HG03103 (cell line): ENCODE measurements around the gene PCBP3.

Experiments
- ATAC-seq: cut with Tn5 transposase; IDR thresholded peaks from one replicate; pipeline ENCODE4 v1.9.1; 2021; ENCODE audit warnings: low read depth; ENCODE audit not compliant: unreplicated experiment

The PCBP3 gene

DNA sequence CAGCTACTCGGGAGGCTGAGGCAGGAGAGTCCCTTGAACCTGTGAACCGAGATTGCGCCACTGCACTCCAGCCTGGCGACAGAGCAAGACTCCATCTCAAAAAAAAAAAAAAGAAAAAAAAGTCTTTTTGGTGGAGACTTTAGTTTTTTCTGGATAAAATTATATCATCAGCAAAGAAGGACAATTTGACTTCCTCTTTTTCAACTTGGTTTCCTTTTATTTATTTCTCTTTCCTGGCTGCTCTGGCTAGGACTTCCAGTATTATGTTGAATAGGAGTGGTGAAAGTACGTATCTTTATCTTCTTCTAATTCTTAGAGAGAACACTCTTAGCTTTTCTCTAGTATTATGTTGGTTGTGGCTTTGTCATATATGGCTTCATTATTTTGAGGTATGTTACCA is 130.8 kb downstream of the PCBP3 start:
- no peak for ATAC-seq

DNA sequence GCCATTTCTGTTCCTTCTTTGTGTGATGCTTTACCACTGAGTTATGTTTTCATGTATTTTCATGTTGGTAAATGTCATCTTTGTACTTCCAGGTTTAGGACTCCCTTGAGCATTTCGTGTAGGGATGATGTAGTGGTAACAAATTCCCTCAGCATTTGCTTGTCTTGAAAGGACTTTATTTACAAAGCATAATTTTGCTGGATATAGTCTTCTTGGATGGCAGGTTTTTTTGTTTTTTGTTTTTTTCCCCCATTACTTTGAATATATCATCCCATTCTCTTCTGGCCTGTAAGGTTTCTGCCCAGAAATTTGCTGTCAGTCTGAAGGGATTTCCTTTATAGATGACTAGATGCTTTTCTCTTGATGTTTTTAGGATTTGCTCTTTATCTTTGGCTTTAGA is 133.4 kb downstream of the PCBP3 start:
- ATAC-seq, result no peak

DNA sequence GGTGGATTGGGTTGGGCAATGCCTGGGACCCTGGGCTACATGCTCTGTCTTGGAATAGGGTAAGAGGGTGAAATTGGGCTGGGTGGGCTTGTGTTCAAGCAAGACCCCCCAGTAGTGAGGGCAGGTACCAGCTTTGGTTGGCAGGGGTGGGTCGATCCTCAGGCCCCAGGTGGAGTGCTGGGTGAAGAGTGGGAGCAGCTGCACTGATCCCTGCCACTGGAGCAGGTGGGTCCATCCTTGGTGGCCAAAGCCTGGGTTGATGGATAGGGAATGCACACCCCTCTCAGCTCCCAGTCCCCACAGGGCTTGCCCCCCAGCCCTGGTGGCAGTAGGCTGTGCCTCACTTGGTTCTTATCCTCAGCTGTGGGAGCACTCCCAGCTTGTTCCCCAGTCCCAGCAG is 135.2 kb downstream of the PCBP3 start:
- no peak for ATAC-seq

DNA sequence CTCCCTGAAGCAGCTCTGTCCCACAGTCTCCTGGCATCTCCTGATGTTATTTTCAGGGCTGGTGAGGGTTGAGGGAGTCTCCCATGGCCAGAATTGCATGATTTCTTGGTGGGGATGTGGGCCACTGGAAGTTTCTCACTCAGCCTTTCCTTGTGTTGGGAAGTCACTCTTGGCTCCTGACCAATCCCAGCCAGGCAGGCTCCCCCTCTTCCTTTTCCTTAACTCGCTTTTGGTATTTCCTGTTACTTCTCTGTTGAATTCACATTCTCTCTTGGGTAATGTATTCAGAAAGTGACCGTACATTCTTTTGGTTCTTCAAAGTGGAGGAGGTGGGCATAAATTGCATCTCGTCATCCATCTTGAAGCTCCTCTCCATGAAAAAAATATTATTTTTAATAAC is 135.7 kb downstream of the PCBP3 start:
- ATAC-seq, result no peak

DNA sequence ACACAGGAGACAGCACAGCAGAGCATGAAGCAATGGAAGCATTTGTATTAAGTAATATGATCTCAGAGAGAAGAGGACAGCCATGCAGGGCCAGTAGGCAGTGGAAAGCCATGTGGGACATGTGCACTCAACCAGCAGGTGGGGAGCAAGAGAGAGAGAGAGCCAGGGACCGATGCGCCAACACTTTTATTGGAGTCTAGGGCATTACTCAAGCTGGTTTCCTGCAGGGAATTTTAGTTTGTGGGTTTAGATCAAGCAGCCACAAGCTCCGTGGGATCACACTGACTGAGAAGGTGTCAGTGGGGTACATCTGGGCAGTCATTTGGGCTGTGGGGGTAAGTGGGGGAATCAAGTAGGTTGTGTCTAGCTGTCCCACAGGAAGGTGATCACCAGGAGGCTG is 137.1 kb downstream of the PCBP3 start:
- no peak for ATAC-seq

DNA sequence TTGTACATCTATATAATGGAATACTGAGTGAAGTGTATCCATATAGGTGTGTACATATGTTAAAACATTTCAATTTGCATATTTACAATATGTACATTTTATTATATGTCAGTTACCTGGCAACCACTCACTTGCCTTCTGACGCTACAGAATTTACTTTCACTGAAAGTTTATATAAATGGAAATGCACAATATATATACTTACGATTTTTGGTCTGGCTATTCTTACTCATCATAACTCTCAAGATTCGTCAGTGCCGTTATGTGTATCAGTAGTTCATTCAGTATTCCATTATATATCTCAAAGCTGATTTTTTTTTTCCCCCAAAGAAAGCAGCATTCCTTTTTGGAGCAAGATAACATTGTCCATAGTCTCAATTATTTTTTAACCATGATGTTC is 138.2 kb downstream of the PCBP3 start:
- ATAC-seq, result no peak

DNA sequence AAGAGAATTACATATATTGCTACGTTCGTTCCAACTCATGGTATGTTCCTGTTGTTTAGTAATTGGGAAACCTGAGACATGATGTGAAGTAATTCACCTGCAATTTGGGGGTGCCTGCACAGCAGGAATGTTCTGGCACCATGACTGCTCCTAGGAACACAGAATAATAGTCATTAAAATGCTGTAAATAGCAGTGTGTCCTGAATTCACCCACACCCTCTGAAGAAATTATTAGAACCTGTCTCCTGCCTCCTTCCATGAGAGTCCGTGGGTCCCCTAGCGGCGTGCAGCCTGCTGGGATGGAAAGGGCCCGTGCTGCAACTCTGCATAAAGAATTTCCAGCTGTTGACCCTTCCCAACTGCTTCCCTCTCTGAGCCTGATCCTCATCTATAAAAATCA is 143.1 kb downstream of the PCBP3 start:
- ATAC-seq, result no peak

DNA sequence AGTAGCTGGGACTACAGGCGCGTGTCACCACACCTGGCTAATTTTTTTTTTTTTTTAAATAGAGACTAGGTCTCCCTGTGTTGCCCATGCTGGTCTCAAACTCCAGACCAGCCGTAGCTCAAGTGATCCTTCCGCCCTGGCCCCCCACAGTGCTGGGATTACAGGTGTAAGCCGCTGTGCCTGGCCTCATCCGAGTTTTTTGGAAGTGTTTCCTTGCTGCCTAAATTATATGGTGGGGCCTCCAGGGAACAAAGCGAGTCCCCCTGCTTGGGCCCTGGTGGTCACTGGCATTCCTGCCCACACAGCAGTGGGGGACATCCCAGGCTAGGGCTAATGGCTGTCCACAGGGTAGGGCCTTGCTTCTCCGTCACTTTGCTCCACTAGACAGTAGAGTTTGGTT is 143.8 kb downstream of the PCBP3 start:
- ATAC-seq, result no peak

DNA sequence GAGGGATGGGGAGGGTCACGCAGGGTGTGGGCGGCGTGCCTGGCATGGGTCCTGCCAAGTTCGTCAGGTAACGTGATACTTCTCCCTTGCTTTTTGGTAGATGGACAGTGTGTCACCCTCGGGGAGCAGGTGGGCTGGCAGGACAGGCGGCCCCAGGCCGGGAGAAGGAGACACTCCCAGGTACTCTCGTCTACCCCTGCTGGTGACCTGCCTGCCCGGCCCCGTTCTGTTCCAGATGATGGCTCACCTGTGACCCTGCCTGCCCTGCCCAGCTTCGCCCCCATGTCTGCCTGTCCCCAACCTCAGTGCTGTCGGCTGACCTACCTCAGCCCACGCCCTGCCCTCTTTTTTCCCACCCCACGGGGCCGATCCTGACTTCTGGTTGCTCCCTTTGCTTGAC is 144.7 kb downstream of the PCBP3 start:
- no peak for ATAC-seq

DNA sequence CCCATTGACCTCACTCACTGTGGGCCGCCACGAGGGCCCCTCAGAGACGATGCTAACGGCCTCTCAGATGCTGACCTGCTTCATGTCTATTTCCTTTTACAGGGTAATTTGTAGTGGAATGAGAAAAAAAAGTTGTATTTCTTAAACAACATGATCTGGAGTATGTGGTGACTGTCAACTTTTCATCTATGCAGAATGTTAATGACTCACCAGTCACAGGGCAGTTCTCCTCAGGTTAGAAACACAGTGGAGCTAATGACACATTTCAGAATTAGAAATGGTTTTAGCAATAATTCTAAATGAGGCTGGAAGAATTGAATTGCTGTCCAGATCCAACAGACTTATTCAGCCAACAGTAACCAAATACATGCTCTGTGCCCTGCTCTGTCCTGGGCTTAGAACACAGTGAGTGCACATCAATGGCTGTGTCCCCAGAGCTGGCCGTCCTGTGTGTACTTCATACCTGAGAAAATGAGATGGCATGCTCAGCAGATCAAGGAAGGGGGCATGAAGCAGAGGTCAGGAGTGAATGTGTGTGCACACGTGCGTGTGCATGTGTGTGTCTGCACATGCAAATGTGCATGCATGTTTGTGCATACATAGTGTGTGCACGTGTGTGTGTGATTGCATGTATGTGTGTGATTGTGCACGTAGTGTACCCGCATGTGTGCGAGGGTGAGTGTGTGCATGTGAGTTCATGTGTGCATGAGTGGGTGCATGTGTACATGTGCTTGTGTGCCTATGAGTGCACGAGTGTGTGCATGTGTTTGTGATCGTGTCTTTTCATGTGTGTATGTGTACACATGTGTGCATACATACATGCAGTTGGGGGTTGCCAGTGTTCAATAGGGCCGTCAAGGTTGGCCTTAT is 145.3 kb downstream of the PCBP3 start:
- no peak for ATAC-seq

DNA sequence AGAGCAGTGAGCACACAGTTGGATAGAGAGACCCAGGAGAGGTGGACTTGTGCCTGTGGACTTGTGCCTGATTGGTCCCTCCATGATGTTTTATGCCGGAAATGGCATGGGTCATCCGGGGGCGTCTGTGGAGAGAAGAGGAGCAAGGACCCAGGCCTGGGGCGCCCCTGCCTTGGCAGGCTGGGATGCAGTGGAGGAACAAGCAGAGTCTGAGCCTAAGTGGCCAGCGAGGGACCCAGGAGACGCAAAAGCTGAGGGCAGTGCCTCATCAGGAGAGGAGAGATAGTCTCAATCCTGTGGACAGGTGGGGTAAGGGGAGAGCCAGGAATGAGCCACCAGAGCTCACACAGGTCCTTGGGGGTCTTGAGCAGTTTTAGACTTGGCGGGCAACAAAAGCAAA is 146.9 kb downstream of the PCBP3 start:
- no peak for ATAC-seq

DNA sequence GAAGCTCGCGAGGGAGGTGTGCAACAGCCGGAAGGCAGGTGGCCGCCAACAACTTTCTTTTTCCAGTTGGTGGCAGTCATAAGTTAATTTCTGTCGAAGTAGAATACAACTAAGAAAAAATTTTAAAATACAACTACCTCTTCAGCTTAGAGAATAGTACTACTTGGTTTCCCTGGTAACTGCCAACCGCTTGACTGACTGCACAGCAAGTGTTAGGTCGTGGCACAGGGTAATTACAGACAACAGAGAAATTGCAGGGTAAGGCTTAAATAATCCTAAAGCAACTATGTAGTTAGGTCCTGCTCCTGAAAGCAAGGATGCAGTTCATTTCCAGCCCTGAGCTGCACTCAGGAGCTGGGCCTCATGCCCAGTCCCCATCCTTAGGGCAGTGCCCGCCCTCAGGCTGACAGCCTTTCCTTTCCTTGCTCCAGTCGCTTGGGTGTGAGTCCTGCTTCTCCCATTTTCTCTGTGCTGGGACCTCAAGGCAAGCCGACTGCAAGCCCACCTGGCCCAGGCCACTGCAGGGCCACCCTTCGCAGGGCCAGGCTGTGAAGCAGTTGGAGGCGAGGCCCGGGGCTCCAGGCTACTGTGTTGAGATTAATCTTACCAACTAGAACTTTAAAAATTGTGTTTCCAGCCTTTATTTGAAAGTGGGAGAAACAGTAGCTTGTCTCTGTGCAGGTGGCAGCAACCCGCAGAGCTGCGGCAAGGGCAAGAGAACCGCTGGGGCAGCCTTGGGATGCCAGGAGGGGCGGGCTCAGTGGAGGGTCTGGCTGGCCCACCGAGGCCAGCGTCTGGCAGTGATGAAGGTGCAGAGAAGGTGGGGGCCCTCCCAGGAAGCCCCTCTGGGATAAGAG is 148.3 kb downstream of the PCBP3 start:
- ATAC-seq, result no peak

DNA sequence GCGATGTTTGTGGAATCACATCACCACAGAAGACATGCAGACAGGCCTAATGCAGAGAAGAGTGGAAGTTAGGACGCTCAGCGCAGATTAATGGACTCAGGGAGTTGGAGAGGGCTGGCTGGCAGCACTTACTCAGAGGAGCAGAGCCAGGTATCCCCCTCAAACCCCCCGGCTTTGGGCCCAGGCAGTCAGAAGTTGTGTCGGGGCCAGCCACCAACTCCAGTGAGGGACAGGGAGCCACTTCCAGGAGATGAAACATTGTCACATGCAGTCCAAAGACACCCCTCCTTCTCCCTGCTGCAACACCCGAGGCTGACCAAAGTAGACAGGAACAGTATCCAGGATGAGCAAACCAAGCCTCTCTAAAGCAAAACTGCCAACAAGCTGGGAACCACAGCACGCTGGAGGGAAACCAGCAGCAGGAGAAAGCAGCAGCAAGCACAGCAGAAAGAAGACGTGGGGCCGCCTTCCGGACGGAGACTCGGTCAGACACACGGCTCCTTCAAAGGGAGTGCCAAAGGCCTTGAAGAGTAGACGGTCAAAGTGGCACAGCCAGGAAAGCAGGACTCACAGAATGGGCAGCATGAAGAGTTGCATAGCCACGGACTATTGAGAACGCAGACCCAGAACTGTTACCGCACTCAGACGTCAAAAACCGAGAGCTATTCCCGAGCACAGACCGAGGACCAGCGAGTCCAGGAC is 149.3 kb downstream of the PCBP3 start:
- no peak for ATAC-seq

DNA sequence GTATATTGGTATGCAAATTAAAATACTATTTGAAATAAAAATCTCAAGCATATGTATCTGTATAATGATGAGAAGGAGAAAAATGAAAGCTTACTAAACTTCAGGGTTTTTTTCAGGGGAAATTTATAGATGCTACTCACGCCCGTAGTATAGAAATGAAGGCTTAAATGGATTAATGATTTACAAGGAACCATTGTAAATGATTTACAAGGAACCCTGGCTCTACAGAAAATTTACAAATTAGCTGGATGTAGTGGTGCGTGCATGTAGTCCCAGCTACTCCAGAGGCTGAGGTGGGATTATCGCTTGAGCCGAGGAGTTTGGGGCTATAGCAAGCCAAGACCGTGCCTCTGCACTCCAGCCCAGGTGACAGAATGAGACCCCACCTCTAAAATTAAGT is 150.5 kb downstream of the PCBP3 start:
- ATAC-seq, result no peak

DNA sequence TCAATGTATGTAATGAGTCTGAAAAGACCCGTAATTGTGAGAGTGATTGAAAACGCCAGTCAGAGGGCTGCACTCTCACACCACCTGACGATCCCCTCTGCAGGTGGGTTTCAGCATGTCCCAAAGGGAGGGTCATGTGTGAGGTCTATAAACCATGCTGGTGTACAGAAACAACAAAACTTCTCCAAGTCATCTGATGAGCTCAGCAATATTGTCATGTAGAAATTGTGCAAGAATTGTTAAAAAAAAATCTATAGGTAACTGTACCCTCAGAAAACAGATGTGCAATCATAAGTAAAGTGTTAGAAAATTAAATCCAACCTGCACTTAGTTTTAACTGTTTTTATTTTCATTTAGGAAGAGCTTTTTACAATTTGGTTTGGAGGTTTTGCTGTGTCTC is 152.5 kb downstream of the PCBP3 start:
- ATAC-seq, result no peak

DNA sequence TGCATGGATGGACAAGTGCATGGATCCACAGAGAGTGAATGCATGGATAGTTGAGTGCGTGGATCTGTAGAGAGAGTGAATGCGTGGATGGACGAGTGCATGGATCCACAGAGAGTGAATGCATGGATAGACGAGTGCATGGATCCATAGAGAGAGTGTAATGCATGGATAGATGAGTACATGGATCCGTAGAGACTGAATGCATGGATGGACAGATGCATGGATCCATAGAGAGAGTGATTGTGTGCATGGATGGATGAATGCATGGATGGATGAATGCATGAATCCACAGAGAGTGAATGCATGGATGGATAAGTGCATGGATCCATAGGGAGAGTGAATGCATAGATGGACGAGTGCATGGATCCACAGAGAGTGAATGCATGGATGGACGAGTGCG is 153.8 kb downstream of the PCBP3 start:
- no peak for ATAC-seq

DNA sequence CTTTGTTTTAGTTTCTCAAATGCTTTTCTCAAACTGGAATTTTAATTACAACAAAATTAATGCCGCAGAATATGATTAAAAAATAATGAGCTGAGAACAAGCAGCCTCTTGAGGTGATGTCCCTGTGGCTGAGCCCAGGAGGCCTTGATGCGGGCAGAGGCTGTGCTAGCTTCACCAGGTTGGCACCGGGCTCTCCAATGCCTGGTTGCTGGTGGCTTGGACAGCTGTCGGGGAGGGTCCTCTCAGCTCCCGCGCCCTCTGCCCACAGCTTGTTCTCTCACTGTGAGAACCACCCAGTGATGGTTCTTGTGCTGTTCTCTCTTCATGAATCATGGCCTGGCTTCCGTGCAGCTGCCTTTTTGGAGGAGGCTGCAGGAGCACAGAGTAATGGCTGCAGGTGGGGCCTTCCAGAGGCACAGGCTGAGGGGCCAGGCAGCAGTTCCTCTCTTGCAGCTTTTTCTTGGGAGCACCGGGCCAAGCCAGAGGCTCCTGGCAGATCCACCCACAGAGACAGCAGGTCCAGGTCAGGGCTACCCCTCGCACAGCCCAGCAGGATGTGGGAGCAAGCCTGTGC is 156.3 kb downstream of the PCBP3 start:
- ATAC-seq, result no peak

DNA sequence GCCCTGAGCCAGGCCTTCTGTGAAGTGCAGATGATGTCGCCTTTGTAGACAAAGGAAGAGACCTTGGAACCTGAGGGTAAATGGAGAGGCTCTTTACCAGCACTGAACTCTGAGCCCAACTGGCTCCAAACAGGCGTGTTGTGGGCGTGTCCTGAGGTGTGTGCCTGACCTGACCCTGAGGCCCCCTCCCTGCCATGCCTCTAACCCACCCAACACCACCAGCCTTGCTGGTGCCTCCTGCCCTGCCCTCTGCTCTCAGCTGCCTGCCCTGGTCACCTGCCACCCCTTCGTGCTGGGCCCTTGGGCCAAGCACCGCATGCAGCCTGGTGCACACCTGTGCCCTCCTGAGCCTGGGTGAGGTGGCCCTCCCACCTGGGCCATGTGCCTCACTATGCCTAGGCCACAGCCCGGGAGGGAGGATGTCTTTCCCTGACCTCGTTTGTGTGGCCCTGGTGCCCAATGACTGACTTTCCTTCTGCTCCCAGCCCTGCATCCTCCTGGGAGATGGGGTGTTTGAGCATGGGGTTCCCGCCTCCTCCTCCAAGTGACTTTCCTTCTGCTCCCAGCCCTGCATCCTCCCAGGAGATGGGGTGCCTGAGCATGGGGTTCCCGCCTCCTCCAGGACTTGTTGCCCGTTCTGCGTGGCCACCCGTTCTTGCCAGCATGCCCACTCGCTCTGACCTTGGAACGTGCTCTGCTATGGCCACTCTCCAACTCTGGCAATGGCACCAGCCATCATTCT is 157.0 kb downstream of the PCBP3 start:
- no peak for ATAC-seq

DNA sequence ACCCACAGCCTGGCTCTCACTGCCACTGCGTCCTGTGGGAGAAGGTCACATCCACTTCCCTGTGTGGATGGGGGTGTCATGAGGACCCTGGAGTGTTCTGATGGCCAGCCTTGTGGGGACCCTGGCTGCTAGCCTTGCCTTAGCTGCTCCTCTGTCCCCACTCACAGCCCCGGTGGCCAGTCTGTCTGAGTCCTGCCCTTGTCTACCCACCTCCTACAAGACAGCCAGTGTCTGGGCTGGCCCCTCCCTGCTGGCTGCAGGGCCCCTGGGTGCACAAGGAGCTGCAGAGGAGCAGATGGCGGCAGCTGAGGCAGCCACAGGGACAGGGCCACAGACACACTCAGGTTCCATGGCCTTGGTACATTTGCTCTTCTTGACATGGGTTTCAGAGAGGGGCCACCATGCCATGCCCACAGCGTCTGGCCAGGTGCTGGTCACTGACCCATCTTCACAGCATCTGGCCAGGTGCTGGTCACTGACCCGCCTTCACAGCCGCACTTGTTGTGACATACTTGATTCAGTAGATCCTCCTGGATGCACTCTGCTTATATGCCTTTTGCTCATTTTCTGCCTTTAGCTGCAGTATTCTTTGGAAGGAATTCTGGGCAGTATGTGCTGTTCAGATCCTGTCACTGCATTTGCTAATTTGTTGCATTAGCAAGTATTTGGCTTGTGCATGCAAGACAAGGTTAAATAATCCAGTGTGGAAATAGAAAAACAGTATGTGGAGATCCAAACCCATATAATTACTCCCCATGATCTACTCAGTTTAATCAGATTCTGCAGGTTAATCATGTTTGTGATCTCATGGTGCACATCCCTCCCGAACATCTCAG is 157.8 kb downstream of the PCBP3 start:
- no peak for ATAC-seq
